Epithelial cell of proximal tubule (primary cell): ENCODE results near the gene SLC29A2. TPM values are rescaled to one million over a fixed set of nuclear protein-coding genes. Genes with fewer than 3 reads are reported as not detected.

Source experiments
- DNase-seq: peaks from one replicate; pipeline ENCODE4 v3.0.0-alpha.2; 2011; ENCODE audit warnings: low read depth
- H3K4me3 ChIP-seq: 2 replicates; pipeline ENCODE4 v1.5.1; 2011; ENCODE audit warnings: low read depth, mild to moderate bottlenecking, low read length
- total RNA-seq: library from RNA; depleted of rRNA; stranded (reverse); fragments of >200 nt; gene quantifications from 2 replicates; pipeline ENCODE4 v1.2.3, GENCODE V29; 2015
- TF ChIP-seq, protein P1 (sequence below): conservative IDR thresholded peaks from 2 replicates; pipeline ENCODE4 v1.5.1; 2012; ENCODE audit warnings: low read depth, mild to moderate bottlenecking, low read length

Gene SLC29A2, protein sequence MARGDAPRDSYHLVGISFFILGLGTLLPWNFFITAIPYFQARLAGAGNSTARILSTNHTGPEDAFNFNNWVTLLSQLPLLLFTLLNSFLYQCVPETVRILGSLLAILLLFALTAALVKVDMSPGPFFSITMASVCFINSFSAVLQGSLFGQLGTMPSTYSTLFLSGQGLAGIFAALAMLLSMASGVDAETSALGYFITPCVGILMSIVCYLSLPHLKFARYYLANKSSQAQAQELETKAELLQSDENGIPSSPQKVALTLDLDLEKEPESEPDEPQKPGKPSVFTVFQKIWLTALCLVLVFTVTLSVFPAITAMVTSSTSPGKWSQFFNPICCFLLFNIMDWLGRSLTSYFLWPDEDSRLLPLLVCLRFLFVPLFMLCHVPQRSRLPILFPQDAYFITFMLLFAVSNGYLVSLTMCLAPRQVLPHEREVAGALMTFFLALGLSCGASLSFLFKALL
- total RNA-seq = 6.6 and 12.3 TPM in 2 replicates

DNA sequence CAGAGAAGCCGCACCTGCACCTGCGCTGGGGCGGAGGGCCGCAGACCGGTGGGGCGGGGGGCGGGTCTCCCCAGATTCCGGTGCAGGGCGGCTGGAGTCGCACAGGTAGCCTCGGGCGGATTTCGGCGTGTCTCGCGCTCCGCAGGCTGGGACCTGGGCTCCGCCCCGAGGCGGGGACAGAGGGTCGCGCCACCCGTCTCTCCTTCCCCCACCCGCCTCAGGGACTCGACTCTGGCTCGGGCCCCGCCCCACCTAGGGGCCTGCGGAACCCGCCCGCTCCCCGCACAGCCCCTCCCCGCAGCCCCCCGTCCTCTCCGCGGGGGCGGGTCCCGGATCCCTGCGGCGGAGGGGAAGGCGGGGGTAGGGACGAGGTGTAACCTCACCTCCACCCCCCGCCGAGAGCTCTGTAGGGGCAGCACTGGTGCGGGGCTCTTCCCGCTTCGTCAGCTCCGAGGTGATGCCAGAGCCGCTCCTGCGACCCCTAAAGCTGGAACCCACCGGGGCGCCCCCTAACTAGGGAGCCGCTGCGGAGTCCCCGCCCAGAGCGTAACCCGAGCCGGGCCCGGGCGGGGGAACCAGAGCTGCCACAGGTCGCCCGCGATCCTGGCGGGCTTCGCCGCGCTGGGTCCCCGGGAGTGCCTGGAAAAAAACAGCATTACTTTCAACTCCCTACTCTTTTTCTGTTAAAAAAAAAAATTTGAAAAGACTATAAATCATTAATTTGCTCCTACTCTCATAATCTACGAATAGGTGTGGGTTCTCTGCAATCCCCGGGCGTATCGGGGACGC lies at the start of gene SLC29A2:
TSS of gene SLC29A2 (minus strand) at position 134 of the 789 bp plus-strand sequence. CDS start 169 bp downstream, outside the sequence.
- peak within 1 kb of the TSS; percentile 66 for H3K4me3 ChIP-seq
- DNase-seq = no peak
- TF ChIP-seq, protein P1, sequence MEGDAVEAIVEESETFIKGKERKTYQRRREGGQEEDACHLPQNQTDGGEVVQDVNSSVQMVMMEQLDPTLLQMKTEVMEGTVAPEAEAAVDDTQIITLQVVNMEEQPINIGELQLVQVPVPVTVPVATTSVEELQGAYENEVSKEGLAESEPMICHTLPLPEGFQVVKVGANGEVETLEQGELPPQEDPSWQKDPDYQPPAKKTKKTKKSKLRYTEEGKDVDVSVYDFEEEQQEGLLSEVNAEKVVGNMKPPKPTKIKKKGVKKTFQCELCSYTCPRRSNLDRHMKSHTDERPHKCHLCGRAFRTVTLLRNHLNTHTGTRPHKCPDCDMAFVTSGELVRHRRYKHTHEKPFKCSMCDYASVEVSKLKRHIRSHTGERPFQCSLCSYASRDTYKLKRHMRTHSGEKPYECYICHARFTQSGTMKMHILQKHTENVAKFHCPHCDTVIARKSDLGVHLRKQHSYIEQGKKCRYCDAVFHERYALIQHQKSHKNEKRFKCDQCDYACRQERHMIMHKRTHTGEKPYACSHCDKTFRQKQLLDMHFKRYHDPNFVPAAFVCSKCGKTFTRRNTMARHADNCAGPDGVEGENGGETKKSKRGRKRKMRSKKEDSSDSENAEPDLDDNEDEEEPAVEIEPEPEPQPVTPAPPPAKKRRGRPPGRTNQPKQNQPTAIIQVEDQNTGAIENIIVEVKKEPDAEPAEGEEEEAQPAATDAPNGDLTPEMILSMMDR = no peak

DNA sequence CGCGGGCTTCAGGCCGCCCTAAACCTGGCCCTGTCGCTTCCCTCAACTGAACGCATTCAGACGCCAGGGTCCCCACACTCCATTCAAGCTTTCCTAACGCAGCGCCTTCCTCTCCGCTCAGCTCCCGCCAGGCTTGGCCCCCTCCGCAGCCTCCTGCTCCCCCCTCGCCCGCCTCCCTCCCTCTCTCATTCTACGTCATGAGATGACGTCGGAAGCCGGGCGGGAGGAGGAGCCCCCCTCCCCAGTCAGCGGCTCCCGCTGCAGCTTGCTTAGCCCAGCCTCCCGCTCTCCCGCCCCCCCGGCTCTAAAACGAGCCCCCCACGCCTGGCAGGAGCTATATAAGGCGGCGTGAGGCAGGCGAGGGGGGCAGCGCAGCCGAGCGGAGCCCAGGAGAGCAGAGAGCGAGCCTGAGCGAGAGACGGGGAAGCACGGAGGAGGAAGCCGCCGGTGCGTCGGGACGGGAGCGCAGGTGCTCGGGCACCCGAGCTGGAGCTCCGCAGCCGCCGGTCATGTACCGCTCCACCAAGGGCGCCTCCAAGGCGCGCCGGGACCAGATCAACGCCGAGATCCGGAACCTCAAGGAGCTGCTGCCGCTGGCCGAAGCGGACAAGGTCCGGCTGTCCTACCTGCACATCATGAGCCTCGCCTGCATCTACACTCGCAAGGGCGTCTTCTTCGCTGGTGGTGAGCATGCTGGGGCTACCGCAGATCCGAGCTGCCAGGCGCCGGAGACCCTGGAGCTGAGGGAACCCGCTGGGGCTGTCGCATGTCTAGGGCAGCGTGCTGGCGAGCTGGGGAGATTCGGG lies 49.3 kb upstream of the SLC29A2 start, which contains the start of gene NPAS4:
TSS of gene NPAS4 (plus strand) at position 365 of the 806 bp plus-strand sequence. CDS start at position 510, 145 bp downstream.
- no peak for DNase-seq
- TF ChIP-seq, protein P1 = no peak
- no peak within 1 kb of the TSS for H3K4me3 ChIP-seq

DNA sequence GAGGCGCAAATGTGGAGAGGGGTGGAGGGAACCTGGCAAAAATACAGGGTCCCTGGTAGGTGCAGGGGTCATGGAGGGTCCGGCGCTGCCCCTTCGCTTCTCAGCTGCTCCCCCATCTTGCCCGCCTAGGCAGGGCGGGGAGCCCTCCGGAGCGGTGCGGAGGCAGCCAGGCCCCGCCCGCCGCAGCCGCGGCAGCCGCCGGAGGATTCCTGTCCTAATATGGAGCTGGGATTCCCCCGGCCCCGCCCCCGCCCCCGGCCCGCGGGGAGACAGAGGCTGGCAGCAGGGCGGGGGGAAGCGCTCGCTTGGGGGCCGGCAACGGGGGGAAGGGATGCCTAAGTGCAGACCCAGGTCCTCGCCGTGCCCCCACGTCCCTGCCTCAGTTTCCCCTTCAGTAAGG lies 48.3 kb upstream of the SLC29A2 start:
- no peak overlapping the region for H3K4me3 ChIP-seq
- TF ChIP-seq, protein P1 = no peak

DNA sequence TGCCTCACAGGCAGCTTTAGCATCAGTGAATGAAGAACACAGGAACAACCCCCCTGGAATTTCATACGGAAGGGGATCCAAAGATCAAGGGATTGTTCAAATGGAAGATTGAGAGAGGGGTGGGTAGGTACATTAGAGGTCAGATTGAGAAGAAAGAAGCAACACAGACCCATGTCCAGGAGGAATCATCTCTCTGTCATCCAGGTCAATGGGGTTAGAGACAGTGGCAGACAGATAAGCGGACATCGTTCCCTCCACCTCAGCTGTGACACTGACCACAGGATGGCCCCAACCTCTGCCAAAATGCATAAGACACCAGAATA lies 47.4 kb upstream of the SLC29A2 start:
- TF ChIP-seq, protein P1 = no peak
- DNase-seq = no peak
- H3K4me3 ChIP-seq = no peak overlapping the region

More for the DNA sequence above, 48.3 kb upstream of the SLC29A2 start:
- no peak for DNase-seq

DNA sequence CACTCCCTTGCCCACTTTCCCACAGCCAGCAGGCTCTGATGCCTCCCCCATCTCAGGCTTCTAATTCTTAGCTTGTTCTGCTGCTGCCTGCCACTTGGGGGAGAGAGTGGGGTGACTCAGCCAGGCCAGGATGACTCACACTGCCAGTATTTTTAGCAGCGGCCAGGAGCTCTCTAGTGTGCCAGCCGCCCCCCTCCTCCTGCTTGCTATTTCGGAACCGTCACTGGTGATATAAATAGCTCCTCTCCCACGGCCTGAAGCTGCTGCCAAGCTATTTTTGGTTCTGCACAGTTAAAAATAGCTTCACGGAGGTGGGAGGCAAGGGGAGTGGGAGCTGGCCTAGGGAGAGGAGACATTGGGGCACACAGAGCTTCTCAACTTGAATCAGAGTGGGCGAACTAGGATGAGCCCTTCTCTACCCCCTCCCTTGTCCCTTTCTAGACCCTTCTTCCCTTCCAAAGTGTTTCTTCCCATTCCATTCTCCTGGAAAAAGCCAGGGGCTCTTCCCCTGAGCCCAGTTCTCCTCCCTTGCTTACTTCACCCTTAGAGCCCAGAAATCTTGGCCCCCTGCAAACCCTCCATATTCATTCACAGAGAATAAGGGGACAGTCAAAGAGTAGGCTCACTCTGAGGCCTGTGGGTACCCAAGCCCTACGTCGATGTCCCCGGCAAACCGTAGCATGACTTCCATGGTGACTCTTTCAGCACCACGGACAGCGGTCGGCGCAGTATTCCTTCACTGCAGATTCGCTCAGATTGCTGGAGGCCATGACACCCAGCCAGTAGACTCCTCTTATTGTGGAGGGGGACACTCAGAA lies 46.8 kb upstream of the SLC29A2 start:
- no peak overlapping the region for H3K4me3 ChIP-seq
- TF ChIP-seq, protein P1 = peak; percentile 60
- DNase-seq = peak; percentile 57

DNA sequence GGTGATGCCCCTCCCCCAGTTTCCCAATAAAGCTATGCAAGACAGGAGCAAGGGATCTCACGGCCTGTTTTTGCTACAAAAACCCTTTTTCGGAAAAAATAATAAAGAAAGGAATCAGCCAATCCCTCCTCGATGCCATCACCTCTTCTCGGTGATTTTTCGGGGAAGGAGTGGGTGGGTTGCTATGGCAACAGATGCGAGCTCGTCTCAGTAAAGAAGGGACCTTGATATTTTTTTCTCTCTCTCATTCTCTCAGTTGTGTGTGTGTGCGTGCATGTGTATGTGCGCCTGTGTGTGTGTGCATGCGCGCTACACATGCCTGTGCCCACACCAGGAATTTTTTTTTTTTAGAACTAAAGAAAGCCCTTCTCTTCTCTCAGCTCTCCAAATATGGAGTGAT lies 45.4 kb upstream of the SLC29A2 start:
- no peak overlapping the region for H3K4me3 ChIP-seq
- no peak for DNase-seq
- TF ChIP-seq, protein P1 = no peak
